NCI-H774 (cell line): ENCODE data around the gene MPDZ.

Experiments
- DNase-seq: peaks from one replicate; lab custom pipeline; 2025; lab: John Stamatoyannopoulos, UW

The MPDZ gene

GRCh38 chr9:13131991-13132390 is 147.5 kb downstream of the MPDZ start:
- no peak for DNase-seq

GRCh38 chr9:13131416-13131815 is 148.1 kb downstream of the MPDZ start:
- no peak for DNase-seq

- no peak for DNase-seq
Observed at GRCh38 chr9:13128266-13128860, 151.1 kb downstream of the MPDZ start.

GRCh38 chr9:13127131-13127530 is 152.4 kb downstream of the MPDZ start:
- no peak for DNase-seq

GRCh38 chr9:13125261-13125660 is 154.2 kb downstream of the MPDZ start:
- no peak for DNase-seq

GRCh38 chr9:13122756-13123369 is 156.6 kb downstream of the MPDZ start:
- DNase-seq = no peak

GRCh38 chr9:13118313-13118712 is 161.2 kb downstream of the MPDZ start:
- no peak for DNase-seq

- DNase-seq = no peak
Observed at GRCh38 chr9:13116292-13116691, 163.2 kb downstream of the MPDZ start.

GRCh38 chr9:13113751-13114150 is 165.7 kb downstream of the MPDZ start:
- DNase-seq = no peak

- no peak for DNase-seq
Observed at GRCh38 chr9:13113216-13113615, 166.3 kb downstream of the MPDZ start.

- DNase-seq = no peak
Observed at GRCh38 chr9:13111778-13112177, 167.7 kb downstream of the MPDZ start.

- DNase-seq = no peak
Observed at GRCh38 chr9:13110766-13111417, 168.6 kb downstream of the MPDZ start.

- no peak for DNase-seq
Observed at GRCh38 chr9:13109781-13110180, 169.7 kb downstream of the MPDZ start.

- DNase-seq = no peak
Observed at GRCh38 chr9:13107008-13107407, 172.5 kb downstream of the MPDZ start.

- no peak for DNase-seq
Observed at GRCh38 chr9:13100914-13101572, 178.4 kb downstream of the MPDZ start.

GRCh38 chr9:13095056-13095455 is 184.4 kb downstream of the MPDZ start:
- DNase-seq = no peak

GRCh38 chr9:13090628-13091027 is 188.9 kb downstream of the MPDZ start:
- no peak for DNase-seq

GRCh38 chr9:13089666-13090065 is 189.8 kb downstream of the MPDZ start:
- no peak for DNase-seq

GRCh38 chr9:13088720-13089427 is 190.6 kb downstream of the MPDZ start:
- DNase-seq = peak; percentile 70

GRCh38 chr9:13083963-13084528 is 195.4 kb downstream of the MPDZ start:
- DNase-seq = no peak

GRCh38 chr9:13083366-13083765 is 196.1 kb downstream of the MPDZ start:
- no peak for DNase-seq

- no peak for DNase-seq
Observed at GRCh38 chr9:13082796-13083195, 196.7 kb downstream of the MPDZ start.
